ENCODE measurements around the gene ALG12. TPM values are rescaled to one million over a fixed set of nuclear protein-coding genes. Genes with fewer than 3 reads are reported as not detected.
A peak's percentile ranks its signal among the peaks of the same experiment; 100 is the strongest.

The ALG12 gene
- total and polyA plus RNA-seq, 2 of the 13 experiments (the other 11 are each of a cell fraction or from before 2014, with no cell fraction given) = 7.8 to 15.8 TPM

DNA sequence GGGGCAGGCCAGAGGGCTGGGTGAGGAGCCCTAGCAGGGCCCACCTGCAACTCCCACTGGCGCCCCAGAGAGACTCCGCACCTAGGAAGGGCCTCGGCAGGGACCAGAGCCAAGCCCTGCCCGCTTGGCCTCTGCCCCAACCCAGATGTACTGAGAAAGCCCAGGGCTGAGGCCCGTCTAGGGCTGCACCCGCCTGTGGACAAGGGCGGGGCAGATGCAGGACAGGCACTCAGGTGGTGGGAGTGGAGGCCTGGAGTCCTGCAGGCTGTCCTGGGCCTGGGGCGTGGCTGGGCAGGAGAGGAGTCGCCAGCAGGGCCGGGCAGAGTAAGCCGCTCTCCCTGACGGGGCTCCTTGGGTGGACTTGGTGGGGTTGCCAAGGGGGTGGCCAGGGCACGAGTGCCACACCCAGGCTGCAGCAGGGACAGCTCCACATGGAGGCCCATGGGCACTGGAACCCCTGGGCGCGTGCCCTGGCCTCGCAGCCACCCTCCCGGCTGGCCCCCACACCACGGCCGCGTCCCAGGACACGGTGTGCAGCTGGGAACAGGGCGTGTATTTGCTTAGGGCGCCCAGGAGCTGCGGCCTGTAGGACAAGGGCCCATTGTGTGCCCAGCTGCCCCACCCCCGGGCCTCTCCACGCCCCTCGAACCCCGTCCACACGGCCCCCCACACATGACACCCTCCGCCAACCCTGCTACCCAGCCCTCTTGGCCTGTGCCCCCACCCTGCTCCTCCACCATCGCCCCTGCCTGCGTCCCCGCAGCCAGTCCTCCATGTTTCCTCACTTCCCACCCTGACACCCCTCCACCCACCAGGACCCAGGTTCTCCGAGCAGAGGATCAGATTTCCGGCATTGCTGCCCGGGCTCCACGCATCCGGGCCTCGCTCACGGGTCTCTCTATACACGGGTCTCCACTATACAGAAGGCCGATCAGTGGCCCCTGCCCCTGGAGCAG, 31.0 kb upstream of the ALG12 start (continued):
- TF ChIP-seq, protein P1, sequence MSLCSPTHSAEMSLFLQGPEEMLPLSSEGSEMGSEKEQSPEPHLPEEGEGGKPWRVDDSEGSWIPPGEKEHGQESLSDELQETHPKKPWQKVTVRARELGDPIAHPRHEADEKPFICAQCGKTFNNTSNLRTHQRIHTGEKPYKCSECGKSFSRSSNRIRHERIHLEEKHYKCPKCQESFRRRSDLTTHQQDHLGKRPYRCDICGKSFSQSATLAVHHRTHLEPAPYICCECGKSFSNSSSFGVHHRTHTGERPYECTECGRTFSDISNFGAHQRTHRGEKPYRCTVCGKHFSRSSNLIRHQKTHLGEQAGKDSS (CRISPR knock-in tag; IDR thresholded peaks at IDR 0.05; ENCODE audit: borderline replicate concordance, low read depth) = peak; percentile 74; the same call in 1 of the 2 replicates
- no peak; the same call in 1 of the 2 replicates for TF ChIP-seq ZNF160 (CRISPR knock-in tag; IDR thresholded peaks at IDR 0.05)
- no peak for TF ChIP-seq ZNF292 (CRISPR knock-in tag; IDR thresholded peaks at IDR 0.05; ENCODE audit: borderline replicate concordance, low read depth)
- 0 out of 2 replicates have a peak, but pooled peaks have one; percentile 19 for TF ChIP-seq ZBTB20 (CRISPR knock-in tag; IDR thresholded peaks at IDR 0.05; ENCODE audit: borderline replicate concordance, low read depth)
- TF ChIP-seq ZNF337 (CRISPR knock-in tag; IDR thresholded peaks at IDR 0.05; ENCODE audit: borderline replicate concordance, low read depth) = no peak
- peak; percentile 70 for TF ChIP-seq TFDP2 (CRISPR knock-in tag; IDR thresholded peaks at IDR 0.05)
- no peak for TF ChIP-seq REST (IDR thresholded peaks at IDR 0.05; ENCODE audit: borderline replicate concordance in 1 of 2, low read depth in 1 of 2, low read length in 2 of 2)
- TF ChIP-seq RBM39 (IDR thresholded peaks at IDR 0.05; ENCODE audit: low read depth, low read length, poor library complexity, severe bottlenecking) = peak; percentile 19
- TF ChIP-seq NR1H2 (CRISPR knock-in tag; IDR thresholded peaks at IDR 0.05; ENCODE audit: borderline replicate concordance, low read depth) = peak; percentile 47; the same call in 1 of the 2 replicates
- no peak for TF ChIP-seq EZH2 (conservative IDR thresholded peaks at IDR 0.05; ENCODE audit: low read depth, low read length)
- TF ChIP-seq PPARG (CRISPR knock-in tag; conservative IDR thresholded peaks at IDR 0.05) = no peak; the same call in 1 of the 2 replicates
- TF ChIP-seq ZNF563 (CRISPR knock-in tag; IDR thresholded peaks at IDR 0.05) = no peak; the same call in 1 of the 2 replicates
- TF ChIP-seq, protein P2, sequence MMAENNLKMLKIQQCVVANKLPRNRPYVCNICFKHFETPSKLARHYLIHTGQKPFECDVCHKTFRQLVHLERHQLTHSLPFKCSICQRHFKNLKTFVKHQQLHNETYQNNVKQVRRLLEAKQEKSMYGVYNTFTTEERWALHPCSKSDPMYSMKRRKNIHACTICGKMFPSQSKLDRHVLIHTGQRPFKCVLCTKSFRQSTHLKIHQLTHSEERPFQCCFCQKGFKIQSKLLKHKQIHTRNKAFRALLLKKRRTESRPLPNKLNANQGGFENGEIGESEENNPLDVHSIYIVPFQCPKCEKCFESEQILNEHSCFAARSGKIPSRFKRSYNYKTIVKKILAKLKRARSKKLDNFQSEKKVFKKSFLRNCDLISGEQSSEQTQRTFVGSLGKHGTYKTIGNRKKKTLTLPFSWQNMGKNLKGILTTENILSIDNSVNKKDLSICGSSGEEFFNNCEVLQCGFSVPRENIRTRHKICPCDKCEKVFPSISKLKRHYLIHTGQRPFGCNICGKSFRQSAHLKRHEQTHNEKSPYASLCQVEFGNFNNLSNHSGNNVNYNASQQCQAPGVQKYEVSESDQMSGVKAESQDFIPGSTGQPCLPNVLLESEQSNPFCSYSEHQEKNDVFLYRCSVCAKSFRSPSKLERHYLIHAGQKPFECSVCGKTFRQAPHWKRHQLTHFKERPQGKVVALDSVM (CRISPR knock-in tag; IDR thresholded peaks at IDR 0.05) = 0 out of 2 replicates have a peak, but pooled peaks have one; percentile 76
- no peak; the same call in 1 of the 2 replicates for TF ChIP-seq SNAI1 (CRISPR knock-in tag; IDR thresholded peaks at IDR 0.05; ENCODE audit: borderline replicate concordance)
- TF ChIP-seq, protein P3, sequence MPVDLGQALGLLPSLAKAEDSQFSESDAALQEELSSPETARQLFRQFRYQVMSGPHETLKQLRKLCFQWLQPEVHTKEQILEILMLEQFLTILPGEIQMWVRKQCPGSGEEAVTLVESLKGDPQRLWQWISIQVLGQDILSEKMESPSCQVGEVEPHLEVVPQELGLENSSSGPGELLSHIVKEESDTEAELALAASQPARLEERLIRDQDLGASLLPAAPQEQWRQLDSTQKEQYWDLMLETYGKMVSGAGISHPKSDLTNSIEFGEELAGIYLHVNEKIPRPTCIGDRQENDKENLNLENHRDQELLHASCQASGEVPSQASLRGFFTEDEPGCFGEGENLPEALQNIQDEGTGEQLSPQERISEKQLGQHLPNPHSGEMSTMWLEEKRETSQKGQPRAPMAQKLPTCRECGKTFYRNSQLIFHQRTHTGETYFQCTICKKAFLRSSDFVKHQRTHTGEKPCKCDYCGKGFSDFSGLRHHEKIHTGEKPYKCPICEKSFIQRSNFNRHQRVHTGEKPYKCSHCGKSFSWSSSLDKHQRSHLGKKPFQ (CRISPR knock-in tag; IDR thresholded peaks at IDR 0.05; ENCODE audit: insufficient replicate concordance) = peak; percentile 91
- no peak for TF ChIP-seq ZFP37 (CRISPR knock-in tag; IDR thresholded peaks at IDR 0.05; ENCODE audit: borderline replicate concordance)
